Activated T-cell treated with anti-CD3 and anti-CD28 coated beads for 4 hours (primary cell): ENCODE data around the gene FIGLA.
"Not testable (repeated sequence)": the region's sequence is repeated elsewhere in the genome, so short reads cannot be mapped to it uniquely, and the experiment has no call there.

Experiments used
- DNase-seq: peaks from one replicate; pipeline ENCODE4 v3.0.0-alpha.2; 2020

Gene FIGLA

DNA sequence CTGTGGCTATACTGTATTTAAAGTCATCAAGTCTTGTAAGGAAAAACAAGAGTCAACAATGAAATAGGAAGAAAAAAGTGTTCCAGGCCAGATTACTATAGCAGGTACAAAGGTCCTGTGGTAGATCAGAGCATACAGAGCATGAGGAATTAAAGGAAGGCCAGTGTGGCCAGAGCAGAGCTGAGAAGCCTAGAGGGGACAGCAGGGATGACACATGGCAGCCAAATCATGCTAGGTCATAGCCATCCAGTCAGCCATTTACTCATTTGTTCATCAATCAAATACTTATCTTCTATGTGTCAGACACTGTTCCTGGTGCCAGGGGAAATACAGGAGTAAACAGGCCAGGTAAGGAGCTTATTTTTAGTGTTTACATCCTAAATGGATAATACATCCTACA, 46.8 kb downstream of the FIGLA start:
- no peak for DNase-seq

DNA sequence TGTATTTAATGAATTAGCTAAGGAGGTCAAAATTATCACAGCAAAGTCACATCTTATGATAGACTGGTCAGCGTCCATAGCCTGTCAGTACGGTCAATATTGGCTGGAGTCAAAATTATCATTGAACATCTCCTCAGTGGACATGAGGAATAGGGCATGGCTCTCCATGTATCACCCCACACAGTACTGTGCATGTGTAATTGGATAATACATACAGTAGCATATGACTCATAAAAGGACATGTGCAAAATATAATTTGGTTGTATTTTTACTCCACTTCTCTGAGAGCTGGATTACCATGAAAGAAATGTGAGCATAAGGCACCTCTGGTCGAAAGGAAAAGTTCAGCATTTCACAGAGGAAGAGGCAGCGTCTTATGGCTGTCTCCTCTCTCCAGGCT, 47.4 kb downstream of the FIGLA start:
- no peak for DNase-seq

DNA sequence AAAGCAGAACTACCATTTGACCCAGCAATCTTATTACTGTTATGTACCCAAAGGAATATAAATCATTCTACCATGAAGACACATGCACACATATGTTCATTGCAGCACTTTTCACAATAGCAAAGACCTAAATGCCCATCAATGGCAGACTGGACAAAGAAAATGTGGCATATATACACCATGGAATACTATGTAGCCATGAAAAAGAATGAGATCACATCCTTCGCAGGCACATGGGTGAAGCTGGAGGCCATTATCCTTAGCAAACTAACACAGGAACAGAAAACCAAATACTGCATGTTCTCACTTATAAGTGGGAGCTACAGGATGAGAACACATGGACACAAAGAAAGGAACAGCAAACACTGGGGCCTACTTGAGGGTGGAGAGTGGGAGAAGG, 51.0 kb downstream of the FIGLA start:
- not testable (repeated sequence) for DNase-seq

DNA sequence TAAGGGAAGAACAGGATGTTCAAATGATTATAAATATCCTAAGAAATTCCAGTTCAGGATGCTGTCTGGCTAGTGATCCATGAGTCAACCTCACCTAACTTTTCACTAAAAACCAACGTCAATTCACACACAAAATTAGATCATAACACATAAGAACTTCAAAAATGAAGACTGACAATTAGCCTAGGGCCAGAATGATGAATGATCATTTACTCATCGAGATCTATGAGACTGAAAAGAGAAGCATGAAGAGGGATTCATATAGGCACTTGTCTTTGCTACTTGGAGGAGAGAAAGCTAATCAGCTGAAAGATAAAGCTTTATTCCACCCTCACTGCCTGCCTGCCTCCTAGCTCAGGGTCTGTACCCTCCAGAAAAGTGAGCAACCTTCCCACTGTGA, 52.3 kb downstream of the FIGLA start:
- DNase-seq = no peak

DNA sequence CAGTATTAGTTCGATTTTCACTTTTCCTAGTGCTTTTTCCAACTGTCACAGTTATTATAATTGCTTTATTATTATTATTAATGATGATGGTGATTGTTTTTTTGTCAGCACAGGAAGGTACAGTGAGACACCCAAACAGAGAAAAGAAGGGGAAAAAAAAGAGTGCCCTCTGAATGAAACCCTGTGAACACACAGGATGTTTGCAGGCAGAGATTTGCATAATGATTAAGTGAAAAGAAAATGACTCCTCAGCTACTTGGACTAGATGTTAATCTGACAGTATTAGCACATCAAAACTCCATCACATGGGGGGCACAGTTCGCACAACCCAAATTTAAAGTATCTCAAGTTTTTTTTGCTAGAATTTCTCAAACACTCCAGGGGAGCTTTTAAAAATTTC, 55.4 kb downstream of the FIGLA start:
- no peak for DNase-seq

DNA sequence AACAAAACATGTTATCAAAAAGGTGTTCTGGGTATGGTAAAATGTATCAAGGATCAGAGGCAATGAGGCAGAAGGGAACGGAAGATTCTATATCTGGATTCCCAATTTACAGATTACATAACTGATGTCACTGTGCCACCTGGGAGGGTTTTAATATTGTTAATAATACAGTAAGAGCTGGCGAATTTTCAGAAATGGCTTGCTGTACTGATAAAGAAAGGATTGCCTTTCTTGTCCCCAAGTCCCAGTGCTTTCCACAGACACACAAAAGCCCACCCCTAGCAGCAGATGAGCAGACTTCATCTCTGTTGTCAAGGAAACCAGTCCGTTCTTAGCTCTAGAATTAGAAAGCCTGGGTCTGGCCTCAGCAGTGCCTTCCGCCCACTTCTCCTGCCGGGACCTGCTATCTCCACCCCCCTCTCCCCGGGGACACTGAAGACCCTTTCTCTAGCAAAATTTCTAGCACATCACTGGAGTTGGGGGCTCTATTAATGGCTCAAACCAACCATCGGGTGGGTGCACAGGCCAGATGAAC, 56.7 kb downstream of the FIGLA start:
- DNase-seq = no peak

DNA sequence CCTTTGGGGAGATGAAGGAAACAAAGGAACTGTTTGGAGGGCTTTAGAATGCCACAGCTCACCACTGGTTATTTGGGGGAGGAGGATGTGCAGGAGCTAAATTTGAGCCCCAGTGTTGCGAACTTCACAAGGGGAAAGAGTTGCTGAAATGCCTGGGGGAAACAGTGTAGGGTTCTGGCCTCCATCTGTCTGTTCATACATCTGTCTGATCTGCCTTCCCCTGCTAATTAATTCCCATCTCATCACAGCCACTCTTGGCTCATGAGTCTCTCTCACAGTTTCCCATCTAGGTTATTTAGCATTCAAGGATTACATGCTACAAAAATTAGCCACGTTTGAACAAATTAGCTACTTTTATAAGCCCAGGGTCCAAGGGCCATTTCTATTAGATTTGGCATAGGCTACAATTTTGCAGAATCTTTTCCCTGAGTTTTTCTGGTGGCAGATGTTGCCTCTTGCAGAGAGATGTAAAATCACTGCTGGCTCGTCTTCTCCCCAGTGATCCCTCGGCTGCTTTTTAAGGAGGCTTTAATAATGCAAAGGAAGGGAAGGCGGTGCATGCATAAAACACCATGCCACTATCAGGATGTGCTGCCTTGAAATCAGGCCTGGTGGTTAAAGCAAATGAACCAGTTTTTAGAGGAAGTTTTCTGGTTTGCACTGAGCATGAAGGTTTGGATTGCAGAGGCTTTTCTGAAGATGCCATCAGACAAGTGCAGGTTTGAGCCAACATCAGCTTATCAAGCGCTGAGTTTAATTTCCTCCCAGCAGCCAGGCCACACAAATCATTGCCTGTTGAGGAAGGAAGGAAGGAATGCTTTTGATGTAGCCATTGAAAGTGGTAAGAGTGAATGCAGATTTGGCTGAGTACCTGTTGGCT, 57.4 kb downstream of the FIGLA start:
- DNase-seq = no peak

DNA sequence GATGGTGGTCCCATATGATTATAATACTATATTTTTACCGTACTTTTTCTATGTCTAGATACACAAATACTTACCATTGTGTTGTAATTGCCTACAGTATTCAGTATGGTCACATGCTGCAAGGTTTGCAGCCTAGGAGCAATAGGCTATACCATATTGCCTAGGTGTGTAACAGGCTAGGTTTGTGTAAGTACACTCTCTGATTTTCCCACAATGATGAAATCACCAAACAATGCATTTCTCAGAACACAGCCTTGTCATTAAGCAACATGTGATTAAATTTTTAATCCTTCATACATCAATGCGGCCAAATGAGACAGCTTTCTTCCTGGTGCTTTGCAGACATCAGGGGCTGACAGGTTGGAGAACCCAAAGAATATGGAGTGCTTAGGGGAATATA, 59.7 kb downstream of the FIGLA start:
- no peak for DNase-seq

DNA sequence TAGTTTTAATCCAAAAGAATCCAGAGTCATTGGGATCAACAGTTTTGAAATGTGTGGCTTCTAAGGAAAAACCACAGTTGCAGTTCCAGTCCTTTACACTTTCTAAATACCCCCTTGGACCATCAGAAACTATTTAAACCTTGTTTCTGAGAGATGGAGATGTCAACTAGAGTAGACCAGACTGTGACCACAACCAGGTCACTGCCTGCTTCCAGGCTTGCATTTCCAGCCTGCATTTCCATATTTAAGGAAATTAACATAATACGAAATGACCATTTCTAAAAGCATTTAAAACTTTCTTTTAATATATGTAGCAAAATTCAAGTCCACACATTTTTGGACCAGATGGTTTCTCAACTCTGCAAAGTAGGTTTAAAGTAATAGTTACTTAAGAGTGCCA, 60.8 kb downstream of the FIGLA start:
- no peak for DNase-seq

DNA sequence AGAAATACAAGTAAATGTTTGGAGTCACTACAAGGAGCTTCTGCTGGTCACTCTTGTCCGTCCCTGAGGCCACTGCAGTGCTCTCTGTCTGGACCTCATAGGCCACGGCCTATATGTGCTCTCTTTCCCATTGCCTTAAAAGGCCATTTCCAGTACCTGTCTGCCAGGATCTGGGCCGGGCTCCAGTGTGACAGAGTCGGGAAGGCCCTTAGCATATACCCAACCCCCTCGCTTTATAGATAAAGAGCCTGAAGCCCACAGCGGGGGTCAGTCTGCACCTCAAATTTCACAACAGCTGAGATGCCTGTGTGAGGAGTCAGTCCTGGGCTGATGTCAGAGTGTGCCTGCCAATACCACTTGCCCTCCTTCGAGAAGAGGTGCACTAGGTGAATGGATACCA, 62.3 kb downstream of the FIGLA start:
- no peak for DNase-seq
